GM21360 (cell line): Measurements from ENCODE around the gene SCAANT1.

Experiments
- ATAC-seq: cut with Tn5 transposase; IDR thresholded peaks from one replicate; pipeline ENCODE4 v1.9.1; 2021; ENCODE audit warnings: mild to moderate bottlenecking, moderate library complexity; ENCODE audit not compliant: unreplicated experiment

The SCAANT1 gene

GRCh38 chr3:63864008-63864964, 47.9 kb downstream of the SCAANT1 start:
- peak; percentile 38 for ATAC-seq

- peak; percentile 65 for ATAC-seq
Observed at GRCh38 chr3:63863150-63864007, 48.8 kb downstream of the SCAANT1 start, which contains the start of the genes ATXN7 and THOC7. Gene ATXN7 (plus strand): TSS chr3:63863867. CDS start chr3:63912599, 48,732 bp downstream. Gene THOC7 (minus strand): TSS chr3:63863805. CDS start chr3:63863790, 15 bp downstream.

GRCh38 chr3:63862804-63863149, 49.4 kb downstream of the SCAANT1 start:
- ATAC-seq = no peak
